WTC11 (cell line): Measurements from ENCODE around the gene ARHGEF38. TPM values are rescaled to one million over a fixed set of nuclear protein-coding genes. Genes with fewer than 3 reads are reported as not detected.

ENCODE experiments used
- ATAC-seq: fragments of 200-7000 bp; cut with Tn5 transposase; 2 replicates; pipeline ENCODE4 v1.10.0; 2021; ENCODE audit warnings: mild to moderate bottlenecking, moderate library complexity
- CTCF ChIA-PET: fragments of 300-600 bp; sonication (Branson Sonifier 250); formaldehyde crosslinking; loops from one replicate; lab custom pipeline; 2021; ENCODE audit warnings: antibody characterized with exemption; lab: Charles Lee
- POLR2A ChIA-PET: fragments of 350-600 bp; sonication (Branson Sonifier 250); formaldehyde crosslinking; loops from one replicate; lab custom pipeline; 2021; ENCODE audit warnings: antibody characterized with exemption; lab: Charles Lee
- DNase-seq: peaks from one replicate; pipeline ENCODE4 v3.0.0; 2021; ENCODE audit warnings: low spot score
- H3K27ac Mint-ChIP-seq: 2 replicates; pipeline ENCODE4 v1.8.0; 2021; ENCODE audit warnings: mixed read lengths
- H3K27me3 Mint-ChIP-seq: 2 replicates; pipeline ENCODE4 v1.8.0; 2021; ENCODE audit warnings: low read depth, mild to moderate bottlenecking, moderate library complexity, mixed read lengths
- H3K36me3 Mint-ChIP-seq: 2 replicates; pipeline ENCODE4 v1.8.0; 2021; ENCODE audit warnings: mixed read lengths
- H3K4me1 Mint-ChIP-seq: 2 replicates; pipeline ENCODE4 v1.8.0; 2022; ENCODE audit warnings: mixed read lengths
- H3K4me3 Mint-ChIP-seq: 2 replicates; pipeline ENCODE4 v1.8.0; 2021; ENCODE audit warnings: mild to moderate bottlenecking, moderate library complexity, mixed read lengths
- H3K9me3 Mint-ChIP-seq: 2 replicates; pipeline ENCODE4 v1.8.0; 2021; ENCODE audit warnings: mixed read lengths
- CBFB ChIP-seq: sonication (generic); formaldehyde crosslinking; IDR thresholded peaks from 2 replicates; pipeline ENCODE4 v1.8.1; 2022; ENCODE audit warnings: mild to moderate bottlenecking, low read depth, missing genetic modification reagents
- ELF4 ChIP-seq: sonication (generic); formaldehyde crosslinking; IDR thresholded peaks from 2 replicates; pipeline ENCODE4 v1.8.1; 2022; ENCODE audit warnings: low read depth, mild to moderate bottlenecking, moderate library complexity, missing genetic modification reagents
- EMX1 ChIP-seq: fragments of 250-450 bp; sonication (Bioruptor Pico); IDR thresholded peaks from 2 replicates; pipeline ENCODE4 v1.8.0; 2021; ENCODE audit warnings: mild to moderate bottlenecking
- FOXJ3 ChIP-seq: sonication (generic); formaldehyde crosslinking; IDR thresholded peaks from 2 replicates; pipeline ENCODE4 v1.9.0; 2021; ENCODE audit warnings: missing genetic modification reagents, mild to moderate bottlenecking, borderline replicate concordance
- FOXK1 ChIP-seq: sonication (generic); formaldehyde crosslinking; IDR thresholded peaks from 2 replicates; pipeline ENCODE4 v1.8.0; 2022; ENCODE audit warnings: mild to moderate bottlenecking, moderate library complexity, missing genetic modification reagents
- FOXP1 ChIP-seq: sonication (generic); formaldehyde crosslinking; IDR thresholded peaks from 2 replicates; pipeline ENCODE4 v1.8.0; 2022; ENCODE audit warnings: missing genetic modification reagents, mild to moderate bottlenecking, moderate library complexity, borderline replicate concordance
- GABPB1 ChIP-seq: sonication (generic); formaldehyde crosslinking; IDR thresholded peaks from 2 replicates; pipeline ENCODE4 v1.8.1; 2023; ENCODE audit warnings: mild to moderate bottlenecking, missing genetic modification reagents
- IRF1 ChIP-seq: sonication (generic); formaldehyde crosslinking; IDR thresholded peaks from 2 replicates; pipeline ENCODE4 v1.8.0; 2023; ENCODE audit warnings: missing genetic modification reagents
- NR3C1 ChIP-seq: sonication (generic); formaldehyde crosslinking; conservative IDR thresholded peaks from 2 replicates; pipeline ENCODE4 v1.8.1; 2023; ENCODE audit warnings: low read depth, mild to moderate bottlenecking, missing genetic modification reagents
- PRDM15 ChIP-seq: sonication (generic); formaldehyde crosslinking; IDR thresholded peaks from 2 replicates; pipeline ENCODE4 v1.8.0; 2022; ENCODE audit warnings: missing genetic modification reagents
- SMAD3 ChIP-seq: sonication (generic); formaldehyde crosslinking; IDR thresholded peaks from 2 replicates; pipeline ENCODE4 v1.8.0; 2022; ENCODE audit warnings: missing genetic modification reagents, mild to moderate bottlenecking, borderline replicate concordance
- SOX15 ChIP-seq: fragments of 250-450 bp; sonication (Bioruptor Pico); IDR thresholded peaks from 2 replicates; pipeline ENCODE4 v1.9.0; 2021; ENCODE audit warnings: mild to moderate bottlenecking
- SP1 ChIP-seq: sonication (generic); formaldehyde crosslinking; conservative IDR thresholded peaks from 2 replicates; pipeline ENCODE4 v1.8.1; 2022; ENCODE audit warnings: missing genetic modification reagents
- ZBTB21 ChIP-seq: sonication (generic); formaldehyde crosslinking; IDR thresholded peaks from 2 replicates; pipeline ENCODE4 v1.8.1; 2023; ENCODE audit warnings: mild to moderate bottlenecking, missing genetic modification reagents, borderline replicate concordance
- ZNF121 ChIP-seq: sonication (generic); formaldehyde crosslinking; IDR thresholded peaks from 2 replicates; pipeline ENCODE4 v1.8.0; 2023; ENCODE audit warnings: missing genetic modification reagents
- ZNF281 ChIP-seq: sonication (generic); formaldehyde crosslinking; IDR thresholded peaks from 2 replicates; pipeline ENCODE4 v1.8.0; 2023; ENCODE audit warnings: mild to moderate bottlenecking, missing genetic modification reagents
- ZNF396 ChIP-seq: fragments of 250-450 bp; sonication (Bioruptor Pico); IDR thresholded peaks from 2 replicates; pipeline ENCODE4 v1.8.0; 2021; ENCODE audit warnings: mild to moderate bottlenecking, moderate library complexity, borderline replicate concordance
- ZNF423 ChIP-seq: fragments of 250-450 bp; sonication (Bioruptor Pico); IDR thresholded peaks from 2 replicates; pipeline ENCODE4 v2.1.2; 2022; ENCODE audit warnings: mild to moderate bottlenecking, moderate library complexity
- ZNF671 ChIP-seq: fragments of 250-450 bp; sonication (Bioruptor Pico); IDR thresholded peaks from 2 replicates; pipeline ENCODE4 v1.8.0; 2021; ENCODE audit warnings: mild to moderate bottlenecking
- ZSCAN18 ChIP-seq: fragments of 250-450 bp; sonication (Bioruptor Pico); IDR thresholded peaks from 2 replicates; pipeline ENCODE4 v2.1.2; 2022; ENCODE audit warnings: mild to moderate bottlenecking, moderate library complexity
- total RNA-seq: library from RNA; stranded (reverse); gene quantifications from 3 replicates; pipeline ENCODE4 v1.2.3, GENCODE V29; 2021
- TF ChIP-seq, protein P1 (sequence below): fragments of 250-450 bp; sonication (Bioruptor Pico); conservative IDR thresholded peaks from 2 replicates; pipeline ENCODE4 v1.9.0; 2021; ENCODE audit warnings: mild to moderate bottlenecking
- TF ChIP-seq, protein P2 (sequence below): sonication (generic); formaldehyde crosslinking; IDR thresholded peaks from 2 replicates; pipeline ENCODE4 v1.8.1; 2022; ENCODE audit warnings: low read depth, mild to moderate bottlenecking, moderate library complexity, missing genetic modification reagents, borderline replicate concordance
- TF ChIP-seq, protein P3 (sequence below): sonication (generic); formaldehyde crosslinking; IDR thresholded peaks from 2 replicates; pipeline ENCODE4 v1.8.1; 2023; ENCODE audit warnings: mild to moderate bottlenecking, missing genetic modification reagents, moderate library complexity

Gene ARHGEF38
- total RNA-seq, 1 experiment from 2014 or later, result not detected

- Mint-ChIP-seq H3K27me3 (peaks cover 97% of the 10 kb centered on the region), H3K27ac (no peak overlapping the region), H3K36me3 (no peaks in the 10 kb centered on the region), H3K4me3 (no peak overlapping the region), H3K4me1 (no peaks in the 10 kb centered on the region), H3K9me3 (no peaks in the 10 kb centered on the region)
- ATAC-seq, result no peak
- CTCF ChIA-PET, result no interaction called here
- POLR2A ChIA-PET, result no interaction called here
- no peak for DNase-seq
- TF ChIP-seq ZNF396 (CRISPR knock-in tag) (no peak), GABPB1 (no peak), FOXJ3 (no peak), ZNF423 (CRISPR knock-in tag) (no peak), ZNF671 (no peak), FOXK1 (CRISPR knock-in tag) (no peak), ZBTB21 (CRISPR knock-in tag) (no peak), IRF1 (CRISPR knock-in tag) (no peak), ZNF121 (no peak), ZNF281 (CRISPR knock-in tag) (no peak), ZSCAN18 (CRISPR knock-in tag) (no peak), CBFB (no peak), SOX15 (CRISPR knock-in tag) (no peak), PRDM15 (CRISPR knock-in tag) (no peak), SP1 (CRISPR knock-in tag) (no peak)
Observed at GRCh38 chr4:105546086-105546485, 6.3 kb upstream of the ARHGEF38 start.

- no peak overlapping the region for H3K27ac Mint-ChIP-seq
- TF ChIP-seq, protein P1, sequence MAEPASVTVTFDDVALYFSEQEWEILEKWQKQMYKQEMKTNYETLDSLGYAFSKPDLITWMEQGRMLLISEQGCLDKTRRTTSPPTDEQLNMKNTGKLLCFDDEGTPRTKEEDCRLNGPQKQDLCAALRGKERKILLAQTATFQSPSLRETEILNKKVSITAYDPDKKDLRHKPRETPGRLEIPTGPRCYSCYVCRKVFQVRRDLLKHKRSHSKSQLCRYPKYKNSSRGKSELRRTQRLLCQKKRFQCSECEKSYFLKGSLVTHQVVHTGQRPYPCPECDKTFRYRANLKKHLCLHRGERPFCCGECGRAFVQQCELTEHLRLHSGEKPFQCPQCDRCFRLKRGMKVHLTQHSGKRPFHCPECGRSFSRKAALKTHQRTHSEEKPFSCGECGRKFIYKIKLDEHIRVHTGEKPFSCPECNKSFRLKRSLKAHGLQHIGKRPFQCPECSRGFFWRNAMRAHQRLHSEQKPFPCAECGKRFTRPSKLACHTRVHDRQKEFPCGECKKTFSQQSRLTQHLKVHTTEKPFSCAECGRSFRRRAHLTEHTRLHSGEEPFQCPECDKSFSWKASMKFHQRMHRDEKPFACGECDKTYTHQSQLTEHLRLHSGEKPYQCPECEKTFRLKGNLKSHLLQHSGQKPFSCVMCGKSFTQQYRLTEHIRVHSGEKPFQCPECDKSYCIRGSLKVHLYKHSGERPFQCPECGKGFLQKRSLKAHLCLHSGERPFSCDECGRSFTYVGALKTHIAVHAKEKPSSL (CRISPR knock-in tag), result no peak
- TF ChIP-seq NR3C1 (CRISPR knock-in tag) (no peak), SMAD3 (CRISPR knock-in tag) (no peak), EMX1 (no peak), ELF4 (CRISPR knock-in tag) (no peak), FOXP1 (no peak)
- TF ChIP-seq, protein P2, sequence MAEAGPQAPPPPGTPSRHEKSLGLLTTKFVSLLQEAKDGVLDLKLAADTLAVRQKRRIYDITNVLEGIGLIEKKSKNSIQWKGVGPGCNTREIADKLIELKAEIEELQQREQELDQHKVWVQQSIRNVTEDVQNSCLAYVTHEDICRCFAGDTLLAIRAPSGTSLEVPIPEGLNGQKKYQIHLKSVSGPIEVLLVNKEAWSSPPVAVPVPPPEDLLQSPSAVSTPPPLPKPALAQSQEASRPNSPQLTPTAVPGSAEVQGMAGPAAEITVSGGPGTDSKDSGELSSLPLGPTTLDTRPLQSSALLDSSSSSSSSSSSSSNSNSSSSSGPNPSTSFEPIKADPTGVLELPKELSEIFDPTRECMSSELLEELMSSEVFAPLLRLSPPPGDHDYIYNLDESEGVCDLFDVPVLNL (CRISPR knock-in tag), result no peak
- TF ChIP-seq, protein P3, sequence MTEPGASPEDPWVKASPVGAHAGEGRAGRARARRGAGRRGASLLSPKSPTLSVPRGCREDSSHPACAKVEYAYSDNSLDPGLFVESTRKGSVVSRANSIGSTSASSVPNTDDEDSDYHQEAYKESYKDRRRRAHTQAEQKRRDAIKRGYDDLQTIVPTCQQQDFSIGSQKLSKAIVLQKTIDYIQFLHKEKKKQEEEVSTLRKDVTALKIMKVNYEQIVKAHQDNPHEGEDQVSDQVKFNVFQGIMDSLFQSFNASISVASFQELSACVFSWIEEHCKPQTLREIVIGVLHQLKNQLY, result no peak
Observed at GRCh38 chr4:105547769-105548168, 4.7 kb upstream of the ARHGEF38 start.

More at GRCh38 chr4:105547769-105548168, 4.7 kb upstream of the ARHGEF38 start:
- ChIA-PET CTCF (no interaction called here), POLR2A (no interaction called here)
- DNase-seq (no peak), ATAC-seq (no peak)
- Mint-ChIP-seq H3K9me3 (no peaks in the 10 kb centered on the region), H3K4me1 (0 out of 2 replicates have a peak, but pooled peaks cover 3% of the 10 kb centered on the region), H3K27me3 (peaks cover 97% of the 10 kb centered on the region), H3K36me3 (no peaks in the 10 kb centered on the region), H3K4me3 (no peak overlapping the region)
